Ishikawa (cell line): Measurements from ENCODE around the gene CBX4.

ENCODE experiments used
- CEBPB ChIP-seq: IDR thresholded peaks from 2 replicates; pipeline ENCODE4 v1.6.1; 2012
- CREB1 ChIP-seq: IDR thresholded peaks from 2 replicates; pipeline ENCODE4 v1.6.1; 2012; ENCODE audit warnings: low read depth
- NFIC ChIP-seq: IDR thresholded peaks from 2 replicates; pipeline ENCODE4 v1.6.1; 2012
- RAD21 ChIP-seq: IDR thresholded peaks from 2 replicates; pipeline ENCODE4 v1.6.1; 2012; ENCODE audit warnings: low read depth
- TAF1 ChIP-seq: IDR thresholded peaks from 2 replicates; pipeline ENCODE4 v1.6.1; 2012; ENCODE audit warnings: low read depth, mild to moderate bottlenecking
- TF ChIP-seq, protein P1 (sequence below): IDR thresholded peaks from 2 replicates; pipeline ENCODE4 v1.6.1; 2012
- TF ChIP-seq, protein P2 (sequence below): IDR thresholded peaks from 2 replicates; pipeline ENCODE4 v1.6.1; 2012; ENCODE audit warnings: low read depth, mild to moderate bottlenecking
- TF ChIP-seq, protein P3 (sequence below): IDR thresholded peaks from 2 replicates; pipeline ENCODE4 v1.6.1; 2012

DNA sequence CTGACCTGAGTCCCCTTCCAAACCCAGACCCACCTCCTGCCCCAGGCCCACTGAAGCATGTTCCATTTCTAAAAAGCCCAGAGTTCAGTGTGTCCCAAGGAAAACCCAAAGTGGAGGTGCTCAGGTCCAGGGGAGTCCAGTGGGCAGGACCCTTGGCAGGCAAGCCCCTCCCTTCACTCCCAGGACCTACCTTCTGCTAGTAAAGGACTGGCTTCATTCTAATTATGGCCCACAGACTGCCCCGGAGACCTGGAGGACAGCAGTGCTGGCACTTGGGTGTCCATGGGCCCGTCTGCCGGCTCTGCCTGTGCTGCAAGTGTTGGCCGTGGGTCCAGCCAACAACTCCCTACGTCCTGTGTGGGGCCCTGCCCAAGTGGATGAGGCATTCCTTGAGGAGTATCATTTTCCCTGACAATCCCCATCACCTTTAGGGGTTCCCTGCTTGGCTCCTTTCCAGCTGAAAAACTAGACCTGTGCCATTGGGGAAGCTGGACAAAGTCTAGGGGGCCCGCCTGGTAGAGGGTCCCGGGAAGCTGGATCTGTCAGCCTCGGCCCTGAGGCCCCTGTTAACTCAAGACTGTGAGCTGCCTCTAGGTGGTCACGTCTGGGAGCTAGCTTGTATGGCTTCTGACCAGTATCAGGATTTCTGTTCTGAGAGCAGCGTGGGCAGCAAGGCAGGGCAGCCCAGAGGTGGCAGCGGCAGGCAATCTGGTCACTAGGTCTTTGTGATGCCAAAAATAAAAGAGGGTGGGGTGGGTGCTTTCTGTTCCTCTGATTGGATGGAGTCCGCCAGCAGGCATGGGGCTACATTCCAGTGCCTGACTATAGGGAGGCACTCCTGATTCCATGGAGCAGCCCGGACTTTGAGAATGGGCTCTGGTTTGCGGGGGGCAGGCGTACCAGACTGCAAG is 53.1 kb downstream of the CBX4 start:
- TF ChIP-seq, protein P1, sequence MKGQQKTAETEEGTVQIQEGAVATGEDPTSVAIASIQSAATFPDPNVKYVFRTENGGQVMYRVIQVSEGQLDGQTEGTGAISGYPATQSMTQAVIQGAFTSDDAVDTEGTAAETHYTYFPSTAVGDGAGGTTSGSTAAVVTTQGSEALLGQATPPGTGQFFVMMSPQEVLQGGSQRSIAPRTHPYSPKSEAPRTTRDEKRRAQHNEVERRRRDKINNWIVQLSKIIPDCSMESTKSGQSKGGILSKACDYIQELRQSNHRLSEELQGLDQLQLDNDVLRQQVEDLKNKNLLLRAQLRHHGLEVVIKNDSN: no peak
- TF ChIP-seq RAD21 (no peak), CREB1 (no peak), TAF1 (no peak), NFIC (no peak), CEBPB (no peak)
- TF ChIP-seq, protein P2, sequence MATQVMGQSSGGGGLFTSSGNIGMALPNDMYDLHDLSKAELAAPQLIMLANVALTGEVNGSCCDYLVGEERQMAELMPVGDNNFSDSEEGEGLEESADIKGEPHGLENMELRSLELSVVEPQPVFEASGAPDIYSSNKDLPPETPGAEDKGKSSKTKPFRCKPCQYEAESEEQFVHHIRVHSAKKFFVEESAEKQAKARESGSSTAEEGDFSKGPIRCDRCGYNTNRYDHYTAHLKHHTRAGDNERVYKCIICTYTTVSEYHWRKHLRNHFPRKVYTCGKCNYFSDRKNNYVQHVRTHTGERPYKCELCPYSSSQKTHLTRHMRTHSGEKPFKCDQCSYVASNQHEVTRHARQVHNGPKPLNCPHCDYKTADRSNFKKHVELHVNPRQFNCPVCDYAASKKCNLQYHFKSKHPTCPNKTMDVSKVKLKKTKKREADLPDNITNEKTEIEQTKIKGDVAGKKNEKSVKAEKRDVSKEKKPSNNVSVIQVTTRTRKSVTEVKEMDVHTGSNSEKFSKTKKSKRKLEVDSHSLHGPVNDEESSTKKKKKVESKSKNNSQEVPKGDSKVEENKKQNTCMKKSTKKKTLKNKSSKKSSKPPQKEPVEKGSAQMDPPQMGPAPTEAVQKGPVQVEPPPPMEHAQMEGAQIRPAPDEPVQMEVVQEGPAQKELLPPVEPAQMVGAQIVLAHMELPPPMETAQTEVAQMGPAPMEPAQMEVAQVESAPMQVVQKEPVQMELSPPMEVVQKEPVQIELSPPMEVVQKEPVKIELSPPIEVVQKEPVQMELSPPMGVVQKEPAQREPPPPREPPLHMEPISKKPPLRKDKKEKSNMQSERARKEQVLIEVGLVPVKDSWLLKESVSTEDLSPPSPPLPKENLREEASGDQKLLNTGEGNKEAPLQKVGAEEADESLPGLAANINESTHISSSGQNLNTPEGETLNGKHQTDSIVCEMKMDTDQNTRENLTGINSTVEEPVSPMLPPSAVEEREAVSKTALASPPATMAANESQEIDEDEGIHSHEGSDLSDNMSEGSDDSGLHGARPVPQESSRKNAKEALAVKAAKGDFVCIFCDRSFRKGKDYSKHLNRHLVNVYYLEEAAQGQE: no peak
- TF ChIP-seq, protein P3, sequence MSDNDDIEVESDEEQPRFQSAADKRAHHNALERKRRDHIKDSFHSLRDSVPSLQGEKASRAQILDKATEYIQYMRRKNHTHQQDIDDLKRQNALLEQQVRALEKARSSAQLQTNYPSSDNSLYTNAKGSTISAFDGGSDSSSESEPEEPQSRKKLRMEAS: no peak
